Measurements from ENCODE around the gene RASGRF2.
"Not testable (repeated sequence)": the region's sequence is repeated elsewhere in the genome, so short reads cannot be mapped to it uniquely, and the experiment has no call there.

The RASGRF2 gene

GRCh38 chr5:81020478-81021167 is 60.5 kb downstream of the RASGRF2 start:
- DNase-seq (ENCODE audit: low read depth): no peak

- no peak for DNase-seq (ENCODE audit: low read depth)
Observed at GRCh38 chr5:81021486-81021885, 61.3 kb downstream of the RASGRF2 start.

DNA sequence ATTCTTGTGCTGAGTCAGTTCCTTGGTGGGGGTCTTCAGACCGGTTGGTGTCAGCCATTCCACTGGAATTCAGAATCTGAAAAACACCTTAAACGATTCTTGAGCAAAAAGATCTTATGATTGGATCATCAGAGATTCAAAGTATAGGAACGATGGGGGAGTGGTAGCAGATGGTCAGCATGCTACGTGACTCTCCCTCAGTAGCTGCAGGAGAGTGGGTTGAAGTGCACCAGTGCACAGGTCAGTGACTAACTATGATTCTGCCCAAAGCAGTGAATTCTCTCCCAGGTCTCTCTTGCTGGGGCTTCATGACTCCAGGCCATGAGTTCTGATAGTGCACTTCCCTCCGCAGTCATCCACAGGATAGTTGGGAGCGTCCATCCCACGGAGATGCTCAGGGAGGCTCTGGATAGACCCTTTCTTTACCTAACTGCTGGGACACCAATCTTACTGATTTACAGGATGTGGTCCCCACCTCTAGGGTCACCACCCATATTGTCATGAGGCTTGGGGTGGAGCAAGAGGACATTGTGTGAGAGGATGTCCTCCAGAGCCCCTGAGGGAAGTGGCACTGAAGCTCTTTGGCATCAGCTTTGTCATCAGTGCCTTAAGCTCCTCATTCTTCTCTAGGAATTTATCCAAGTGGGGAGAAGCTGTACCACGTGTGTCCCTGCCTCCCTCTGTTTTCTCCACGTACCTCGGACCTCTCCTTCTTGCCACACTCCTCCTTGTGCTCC is 62.0 kb downstream of the RASGRF2 start:
- no peak for DNase-seq (ENCODE audit: low read depth)

- DNase-seq (ENCODE audit: low read depth): no peak
Observed at GRCh38 chr5:81022688-81023084, 62.5 kb downstream of the RASGRF2 start.

DNA sequence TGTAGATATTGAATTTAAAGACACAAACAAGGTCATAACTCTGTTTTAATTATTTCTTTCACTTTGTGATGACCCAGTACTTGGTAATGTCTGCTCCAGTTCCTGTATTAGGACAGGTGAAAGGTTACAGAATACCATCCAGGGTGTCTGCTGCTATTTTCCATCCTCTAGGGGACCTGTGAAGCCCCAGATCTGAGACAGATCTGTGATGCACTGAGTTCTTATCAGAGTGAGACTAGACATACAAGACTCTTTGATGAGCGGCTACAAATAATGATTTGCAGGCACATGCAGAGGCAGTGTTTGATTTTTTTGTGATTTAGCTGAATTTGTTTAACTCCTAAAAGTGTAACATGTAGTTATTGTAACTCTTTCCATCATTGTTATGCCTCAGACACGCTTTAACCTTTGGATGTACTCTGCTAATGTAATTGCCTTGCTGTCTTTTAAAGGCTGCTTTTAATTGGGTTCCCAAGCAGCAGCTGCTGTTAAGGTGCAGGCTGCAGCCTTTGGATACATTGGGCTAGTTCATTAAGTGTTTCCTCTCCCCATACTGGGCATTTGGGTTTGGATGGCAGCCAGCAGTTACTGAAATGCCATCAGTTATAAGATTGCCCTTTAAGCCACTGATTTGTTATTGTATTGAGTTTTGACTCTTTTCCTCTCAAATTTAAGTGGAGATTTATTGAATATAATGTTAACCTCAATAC is 63.3 kb downstream of the RASGRF2 start:
- no peak for DNase-seq (ENCODE audit: low read depth)

- DNase-seq (ENCODE audit: low read depth): no peak
Observed at GRCh38 chr5:81027481-81028058, 67.4 kb downstream of the RASGRF2 start.

DNA sequence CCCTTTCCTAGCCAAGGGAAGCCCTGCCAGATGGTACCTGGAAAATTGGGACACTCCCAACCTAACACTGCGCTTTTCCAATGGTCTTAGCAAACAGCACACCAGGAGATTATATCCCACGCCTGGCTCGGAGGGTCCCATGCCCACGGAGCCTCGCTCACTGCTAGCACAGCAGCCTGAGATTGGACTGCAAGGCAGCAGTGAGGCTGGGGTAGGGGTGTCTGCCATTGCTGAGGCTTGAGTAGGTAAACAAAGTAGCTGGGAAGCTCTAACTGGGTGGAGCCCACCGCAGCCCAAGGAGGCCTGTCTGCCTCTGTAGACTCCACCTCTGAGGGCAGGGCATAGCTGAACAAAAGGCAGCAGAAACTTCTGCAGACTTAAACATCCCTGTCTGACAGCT is 68.7 kb downstream of the RASGRF2 start:
- not testable (repeated sequence) for DNase-seq (ENCODE audit: low read depth)

DNA sequence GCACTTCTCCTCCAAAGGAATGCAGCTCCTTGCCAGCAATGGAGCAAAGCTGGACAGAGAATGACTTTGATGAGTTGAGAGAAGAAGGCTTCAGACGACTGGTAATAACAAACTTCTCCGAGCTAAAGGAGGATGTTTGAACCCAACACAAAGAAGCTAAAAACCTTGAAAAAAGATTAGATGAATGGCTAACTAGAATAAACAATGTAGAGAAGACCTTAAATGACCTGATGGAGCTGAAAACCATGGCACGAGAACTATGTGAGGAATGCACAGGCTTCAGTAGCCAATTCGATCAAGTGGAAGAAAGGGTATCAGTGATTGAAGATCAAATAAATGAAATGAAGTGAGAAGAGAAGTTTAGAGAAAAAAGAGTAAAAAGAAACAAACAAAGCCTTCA is 69.6 kb downstream of the RASGRF2 start:
- not testable (repeated sequence) for DNase-seq (ENCODE audit: low read depth)

DNA sequence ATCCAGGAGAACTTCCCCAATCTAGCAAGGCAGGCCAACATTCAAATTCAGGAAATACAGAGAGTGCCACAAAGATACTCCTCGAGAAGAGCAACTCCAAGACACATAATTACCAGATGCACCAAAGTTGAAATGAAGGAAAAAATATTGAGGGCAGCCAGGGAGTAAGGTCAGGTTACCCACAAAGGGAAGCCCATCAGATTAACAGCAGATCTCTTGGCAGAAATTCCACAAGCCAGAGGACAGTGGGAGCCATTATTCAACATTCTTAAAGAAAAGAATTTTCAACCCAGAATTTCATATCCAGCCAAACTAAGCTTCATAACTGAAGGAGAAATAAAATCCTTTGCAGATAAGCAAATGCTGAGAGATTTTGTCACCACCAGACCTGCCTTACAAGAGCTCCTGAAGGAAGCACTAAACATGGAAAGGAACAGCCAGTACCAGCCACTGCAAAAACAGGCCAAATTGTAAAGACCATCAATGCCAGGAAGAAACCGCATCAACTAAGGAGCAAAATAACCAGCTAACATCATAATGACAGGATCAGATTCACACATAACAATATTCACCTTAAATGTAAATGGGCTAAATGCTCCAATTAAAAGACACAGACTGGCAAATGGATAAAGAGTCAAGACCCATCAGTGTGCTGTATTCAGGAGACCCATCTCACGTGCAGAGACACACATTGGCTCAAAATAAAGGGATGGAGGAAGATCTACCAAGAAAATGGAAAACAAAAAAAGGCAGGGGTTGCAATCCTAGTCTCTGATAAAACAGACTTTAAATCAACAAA is 70.3 kb downstream of the RASGRF2 start:
- not testable (repeated sequence) for DNase-seq (ENCODE audit: low read depth)

- no peak for DNase-seq (ENCODE audit: low read depth)
Observed at GRCh38 chr5:81035522-81035921, 75.4 kb downstream of the RASGRF2 start.

DNA sequence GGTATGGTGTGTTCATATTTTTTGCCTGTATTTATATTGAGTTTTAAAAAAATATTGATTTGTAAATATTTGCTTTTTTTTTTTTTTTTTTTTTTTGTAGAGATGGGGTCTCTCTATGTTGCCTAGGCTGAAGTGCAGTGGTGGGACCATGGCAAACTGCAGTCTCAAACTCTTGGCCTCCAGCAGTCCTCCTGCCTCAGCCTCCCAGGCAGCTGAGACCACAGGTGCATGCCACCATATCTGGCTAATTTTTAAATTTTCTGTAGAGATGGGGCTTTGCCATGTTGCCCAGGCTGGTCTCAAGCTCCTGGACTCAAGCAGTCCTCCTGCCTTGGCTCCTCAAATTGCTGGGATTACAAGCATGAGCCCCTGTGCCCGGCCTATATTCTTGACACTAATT is 78.3 kb downstream of the RASGRF2 start:
- DNase-seq (ENCODE audit: low read depth): no peak

GRCh38 chr5:81044868-81045267 is 84.7 kb downstream of the RASGRF2 start:
- DNase-seq (ENCODE audit: low read depth): no peak

GRCh38 chr5:81045389-81045807 is 85.2 kb downstream of the RASGRF2 start:
- no peak for DNase-seq (ENCODE audit: low read depth)

DNA sequence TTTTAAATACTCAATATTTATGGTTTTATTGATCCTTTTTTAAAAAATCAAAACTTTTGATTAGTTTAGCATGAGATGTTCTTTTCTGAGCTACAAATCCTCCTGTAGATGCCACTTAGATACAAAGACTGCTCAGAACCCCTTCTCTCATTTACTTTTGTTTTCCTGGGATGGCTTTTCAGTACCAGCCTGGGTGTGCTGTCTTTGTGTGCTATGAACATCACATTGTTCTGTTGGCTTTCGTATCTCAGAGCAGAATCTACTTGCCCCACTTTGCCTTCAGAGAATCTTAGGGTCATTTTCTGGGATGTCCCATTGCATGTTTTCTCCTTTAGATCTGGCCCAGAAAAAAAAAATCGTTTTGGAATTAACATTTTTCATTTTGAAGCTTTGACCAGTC is 85.9 kb downstream of the RASGRF2 start:
- no peak for DNase-seq (ENCODE audit: low read depth)

DNA sequence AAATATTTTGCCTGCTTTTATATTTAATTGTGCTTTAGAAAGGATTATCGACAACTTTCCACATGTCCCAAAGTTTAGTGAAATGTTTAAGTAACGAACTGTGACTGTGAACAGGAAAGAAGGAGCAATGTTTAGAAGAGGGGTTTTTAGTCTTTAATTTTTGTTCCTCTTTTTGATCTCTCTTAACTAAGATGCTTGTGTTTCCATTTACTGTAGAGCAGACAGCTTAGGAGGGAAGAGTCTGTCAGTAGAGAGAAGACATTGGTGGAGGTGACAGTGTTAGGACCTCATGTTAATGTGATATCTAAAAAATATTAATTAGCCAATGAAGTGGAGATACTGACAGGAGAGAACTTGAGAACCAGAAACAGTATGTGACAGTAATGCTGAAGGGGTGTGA is 92.2 kb downstream of the RASGRF2 start:
- DNase-seq (ENCODE audit: low read depth): no peak

DNA sequence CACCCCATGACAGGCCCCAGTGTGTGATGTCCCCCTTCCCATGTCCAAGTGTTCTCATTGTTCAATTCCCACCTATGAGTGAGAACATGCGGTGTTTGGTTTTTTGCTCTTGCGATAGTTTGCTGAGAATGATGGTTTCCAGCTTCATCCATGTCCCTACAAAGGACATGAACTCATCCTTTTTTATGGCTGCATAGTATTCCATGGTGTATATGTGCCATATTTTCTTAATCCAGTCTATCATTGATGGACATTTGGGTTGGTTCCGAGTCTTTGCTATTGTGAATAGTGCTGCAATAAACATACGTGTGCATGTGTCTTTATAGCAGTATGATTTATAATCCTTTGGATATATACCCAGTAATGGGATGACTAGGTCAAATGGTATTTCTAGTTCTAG is 93.1 kb downstream of the RASGRF2 start:
- not testable (repeated sequence) for DNase-seq (ENCODE audit: low read depth)

- no peak for DNase-seq (ENCODE audit: low read depth)
Observed at GRCh38 chr5:81058121-81058520, 98.0 kb downstream of the RASGRF2 start.

GRCh38 chr5:81065492-81065891 is 105.3 kb downstream of the RASGRF2 start:
- DNase-seq (ENCODE audit: low read depth): no peak

GRCh38 chr5:81066102-81066501 is 105.9 kb downstream of the RASGRF2 start:
- no peak for DNase-seq (ENCODE audit: low read depth)

DNA sequence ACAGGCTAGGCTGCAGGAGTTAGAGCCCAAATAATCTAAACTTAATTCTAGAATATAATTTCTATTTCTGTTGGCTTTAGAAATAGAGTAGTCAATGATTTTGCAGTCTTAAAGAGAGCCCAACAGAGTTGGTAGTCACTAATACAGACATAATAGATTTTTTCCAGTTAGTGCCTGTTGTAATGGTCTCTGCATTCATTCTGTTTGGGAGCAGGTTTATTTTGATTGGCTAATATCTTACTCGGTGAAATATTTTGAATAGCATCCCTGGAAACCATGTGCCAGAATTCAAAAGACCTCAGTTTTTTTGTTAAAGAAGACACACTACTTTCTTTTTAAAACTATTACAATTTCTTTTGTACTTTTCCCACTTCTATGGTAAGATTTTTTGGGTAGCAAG is 107.2 kb downstream of the RASGRF2 start:
- no peak for DNase-seq (ENCODE audit: low read depth)

GRCh38 chr5:81068063-81068462 is 107.9 kb downstream of the RASGRF2 start:
- no peak for DNase-seq (ENCODE audit: low read depth)

GRCh38 chr5:81068635-81069034 is 108.5 kb downstream of the RASGRF2 start:
- DNase-seq (ENCODE audit: low read depth): no peak

Measured in stromal cell of bone marrow (primary cell).